Right lobe of liver (tissue), 6 donors: Measurements from ENCODE around the gene RNF11. TPM values are rescaled to one million over a fixed set of nuclear protein-coding genes. Genes with fewer than 3 reads are reported as not detected.

Source experiments
- ATAC-seq, 4 donors: fragments of 200-7000 bp; cut with Tn5 transposase; one replicate each; pipeline ENCODE4 v1.9.1; 2020; ENCODE audit warnings: mild to moderate bottlenecking in 4 of 4, moderate library complexity in 4 of 4
- DNase-seq, 3 donors: peaks; one replicate each; pipeline ENCODE4 v3.0.0-alpha.2; 2020
- H3K27ac ChIP-seq, 3 donors: fragments of 200-600 bp; one replicate each; pipeline ENCODE4 v1.8.0; 2022
- H3K27me3 ChIP-seq, 2 donors: fragments of 200-600 bp; one replicate each; pipeline ENCODE4 v1.8.0; 2022
- H3K36me3 ChIP-seq, 4 donors: fragments of 200-600 bp; sonication (generic) in 1 of 4; one replicate each; pipeline versions ENCODE4 v1.5.1 to v1.8.0; 2017 to 2022; ENCODE audit warnings: control low read depth in 1 of 4
- H3K4me1 ChIP-seq, 4 donors: fragments of 200-600 bp; sonication (generic) in 1 of 4; one replicate each; pipeline versions ENCODE4 v1.5.1 to v1.8.0; 2017 to 2022; ENCODE audit warnings: control low read depth in 1 of 4
- H3K4me3 ChIP-seq, 3 donors: fragments of 200-600 bp; one replicate each; pipeline ENCODE4 v1.8.0; 2022
- H3K9me3 ChIP-seq, 4 donors: fragments of 200-600 bp; sonication (generic) in 1 of 4; one replicate each; pipeline versions ENCODE4 v1.5.1 to v1.8.0; 2017 to 2022; ENCODE audit warnings: control low read depth in 1 of 4
- POLR2A ChIP-seq: fragments of 450-650 bp; IDR thresholded peaks from one replicate; pipeline ENCODE4 v1.6.1; 2017; ENCODE audit warnings: antibody characterized with exemption, mild to moderate bottlenecking
- WGBS: methylation state at CpG from one replicate; pipeline ENCODE4 v1.1.6; 2018; ENCODE audit warnings: low coverage, low lambda C conversion rate; ENCODE audit not compliant: insufficient coverage; ENCODE audit errors: missing lambda C conversion rate; 5-methylcytosine and 5-hydroxymethylcytosine counted together
- intact Hi-C, 2 donors: fragments of 100-400 bp; cut with DNase I; formaldehyde crosslinking; loops; one replicate each; pipeline versions ENCODE4 v1.11.2 to v1.14.1; 2022
- total RNA-seq, 6 experiments: library from RNA; depleted of rRNA in 2 of 6; stranded (reverse); fragments of >200 nt in 2 of 6; fragmentation: NEBNext Ultra II Directional in 3 of 6; extraction: Animal tissue kit (Norgen Biotek cat#: 25700) in 3 of 6; gene quantifications; one replicate each; pipeline versions ENCODE4 v1.1.0 to v1.2.4, GENCODE V29; 2016 to 2023
- TF ChIP-seq, protein P1 (sequence below), 4 donors: fragments of 200-600 bp in 3 of 4; fragments of 450-650 bp in 1 of 4; IDR thresholded peaks; one replicate each; pipeline versions ENCODE4 v1.5.1 to v1.8.0; 2016 to 2022; ENCODE audit warnings: antibody characterized with exemption in 4 of 4, mild to moderate bottlenecking in 2 of 4
- donor health status: DM: no; HTN: yes; CAD: no.
- donor health status: DM: no; HTN: no; CAD: no.
- donor health status: DM: no; HTN: no; CAD: no.
- donor health status: DM: no; HTN: yes; CAD: no.
- donor health status: DM: no; HTN: yes; CAD: no.

The RNF11 gene
- total RNA-seq, 6 experiments from 2014 or later, result 35.1 to 60.1 (median 50.0) TPM

DNA sequence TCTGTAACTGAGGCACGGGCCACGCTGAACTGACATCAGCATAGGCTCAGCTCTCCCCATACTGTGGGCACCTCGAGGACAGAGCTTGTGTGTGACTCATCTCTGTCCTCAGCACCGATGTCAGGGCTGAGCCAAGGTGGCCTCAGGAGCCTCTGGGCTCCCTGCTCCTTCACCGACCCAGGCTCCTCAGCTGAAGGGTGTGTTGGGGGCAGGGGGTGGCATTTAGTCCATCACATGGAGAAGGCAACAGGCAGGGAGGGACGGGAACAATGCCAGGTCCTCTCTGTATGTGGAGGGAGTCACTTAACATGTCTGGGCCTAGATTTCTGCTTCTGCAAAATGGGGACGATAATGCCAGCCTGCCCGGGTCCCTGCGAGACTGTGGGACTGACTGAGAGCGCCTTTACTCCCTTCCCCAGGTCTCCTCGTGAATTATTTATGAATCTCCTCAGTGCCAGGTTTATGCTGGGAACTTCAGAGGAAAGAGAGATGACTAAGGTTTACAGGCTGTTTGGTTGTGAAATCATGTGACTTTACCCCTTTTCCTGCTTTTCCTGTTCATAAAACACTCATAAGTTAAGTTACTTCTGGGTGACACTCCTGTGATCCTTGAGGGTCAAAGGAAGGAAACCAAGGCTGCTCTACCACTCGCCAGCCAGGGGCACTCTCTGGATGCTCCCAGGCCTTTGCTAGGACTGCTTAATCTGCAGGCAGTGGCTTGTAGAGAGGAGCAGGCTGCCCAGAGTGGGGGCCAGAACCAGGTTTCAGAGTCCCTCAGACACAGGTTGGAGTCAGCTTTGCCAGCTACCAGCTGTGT is 78.1 kb downstream of the RNF11 start:
- Histone ChIP-seq H3K4me3 (no peak overlapping the region), H3K27me3 (no peaks in the 10 kb centered on the region), H3K9me3 (no peaks in the 10 kb centered on the region), H3K27ac (peak overlapping the region; percentile 28 to 71 (median 45)), H3K4me1 (peaks cover 2 to 11% (median 6%) of the 10 kb centered on the region in 4 donors), H3K36me3 (no peaks in the 10 kb centered on the region)
- peak; percentile 63 to 85 (median 76) for ATAC-seq
- intact Hi-C loops, result no loop called here
- WGBS, result 36% methylated on average over 10 of the region's 12 CpGs
- TF ChIP-seq, protein P1, sequence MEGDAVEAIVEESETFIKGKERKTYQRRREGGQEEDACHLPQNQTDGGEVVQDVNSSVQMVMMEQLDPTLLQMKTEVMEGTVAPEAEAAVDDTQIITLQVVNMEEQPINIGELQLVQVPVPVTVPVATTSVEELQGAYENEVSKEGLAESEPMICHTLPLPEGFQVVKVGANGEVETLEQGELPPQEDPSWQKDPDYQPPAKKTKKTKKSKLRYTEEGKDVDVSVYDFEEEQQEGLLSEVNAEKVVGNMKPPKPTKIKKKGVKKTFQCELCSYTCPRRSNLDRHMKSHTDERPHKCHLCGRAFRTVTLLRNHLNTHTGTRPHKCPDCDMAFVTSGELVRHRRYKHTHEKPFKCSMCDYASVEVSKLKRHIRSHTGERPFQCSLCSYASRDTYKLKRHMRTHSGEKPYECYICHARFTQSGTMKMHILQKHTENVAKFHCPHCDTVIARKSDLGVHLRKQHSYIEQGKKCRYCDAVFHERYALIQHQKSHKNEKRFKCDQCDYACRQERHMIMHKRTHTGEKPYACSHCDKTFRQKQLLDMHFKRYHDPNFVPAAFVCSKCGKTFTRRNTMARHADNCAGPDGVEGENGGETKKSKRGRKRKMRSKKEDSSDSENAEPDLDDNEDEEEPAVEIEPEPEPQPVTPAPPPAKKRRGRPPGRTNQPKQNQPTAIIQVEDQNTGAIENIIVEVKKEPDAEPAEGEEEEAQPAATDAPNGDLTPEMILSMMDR (IDR thresholded peaks at IDR 0.05), result no peak
- peak; percentile 48 for TF ChIP-seq POLR2A
- DNase-seq, result peak in 2 of 3 donors; percentile 36 to 46

DNA sequence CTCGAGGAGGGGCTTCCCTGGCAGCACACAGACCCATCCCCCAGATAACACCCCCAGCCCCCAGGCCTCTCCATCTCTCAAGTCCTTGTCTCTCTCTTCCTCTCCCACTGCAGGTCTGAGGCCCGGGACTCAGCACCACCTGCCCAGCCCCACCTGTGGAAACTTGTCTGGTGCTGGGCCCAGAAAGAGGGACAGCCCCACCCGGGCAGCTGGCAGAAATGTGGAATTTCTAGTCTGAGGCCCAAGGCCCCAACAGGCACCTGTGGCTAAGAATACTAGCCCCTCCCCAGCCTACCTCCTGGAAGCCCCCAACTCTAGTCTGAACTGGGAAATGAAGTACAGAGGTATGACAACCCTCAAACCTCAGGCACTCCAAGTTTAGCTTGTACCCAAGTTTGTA is 78.9 kb downstream of the RNF11 start:
- peak in 1 of 4 donors; percentile 15 for ATAC-seq
- WGBS, result 76% methylated on average over 2 of the region's 3 CpGs
- Histone ChIP-seq H3K4me1 (peaks cover 2 to 11% (median 6%) of the 10 kb centered on the region in 4 donors), H3K4me3 (no peak overlapping the region), H3K27ac (peak overlapping the region in 1 of 3 donors; percentile 71), H3K27me3 (no peaks in the 10 kb centered on the region), H3K36me3 (no peaks in the 10 kb centered on the region), H3K9me3 (no peaks in the 10 kb centered on the region)
- intact Hi-C loops, result no loop called here
- TF ChIP-seq POLR2A, result no peak
- TF ChIP-seq, protein P1 (IDR thresholded peaks at IDR 0.05), result no peak
- DNase-seq, result peak in 1 of 3 donors; percentile 29

DNA sequence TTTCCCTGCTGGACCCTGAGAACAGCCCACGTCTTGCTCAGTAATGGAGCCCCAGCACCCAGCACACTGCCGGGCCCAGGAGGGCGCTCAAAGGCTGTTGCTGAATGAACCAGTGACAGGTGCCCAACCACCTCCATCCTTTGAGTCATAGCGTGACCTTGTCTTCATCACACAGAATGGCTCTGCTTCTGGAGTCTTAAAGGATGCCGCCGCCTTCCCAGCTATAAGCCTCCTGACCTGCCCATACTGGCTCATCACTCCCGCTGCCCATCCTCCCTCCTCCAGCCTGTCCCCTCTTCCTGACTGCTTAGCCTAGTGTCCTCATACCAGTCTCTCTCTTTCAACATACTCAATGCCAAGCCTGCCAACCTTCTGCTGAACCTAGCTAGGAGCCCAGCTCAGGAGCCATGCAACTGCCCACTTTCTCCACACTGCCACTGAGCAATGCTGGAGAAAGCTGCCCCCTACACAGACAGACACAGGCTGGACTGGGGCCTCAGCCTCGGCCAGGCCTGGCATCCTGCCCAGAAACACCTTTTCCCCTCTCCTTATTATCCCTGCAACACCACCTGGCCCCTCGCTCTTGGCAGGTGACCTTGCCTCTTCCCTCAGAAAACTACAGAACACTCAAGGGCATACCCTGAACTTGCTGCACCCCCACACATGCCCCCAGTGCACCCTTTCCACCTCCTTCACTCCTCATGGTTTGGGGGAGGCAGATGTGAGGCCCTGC is 80.2 kb downstream of the RNF11 start:
- intact Hi-C loops, result no loop called here
- WGBS, result 70% methylated on average over 5 of the region's 9 CpGs
- Histone ChIP-seq H3K4me3 (no peak overlapping the region), H3K27me3 (no peaks in the 10 kb centered on the region), H3K27ac (no peak overlapping the region), H3K36me3 (no peaks in the 10 kb centered on the region), H3K9me3 (no peaks in the 10 kb centered on the region), H3K4me1 (peaks cover 2 to 11% (median 6%) of the 10 kb centered on the region in 4 donors)
- TF ChIP-seq, protein P1 (IDR thresholded peaks at IDR 0.05), result no peak
- TF ChIP-seq POLR2A, result no peak
- ATAC-seq (no peak), DNase-seq (peak in 1 of 3 donors; percentile 34)

DNA sequence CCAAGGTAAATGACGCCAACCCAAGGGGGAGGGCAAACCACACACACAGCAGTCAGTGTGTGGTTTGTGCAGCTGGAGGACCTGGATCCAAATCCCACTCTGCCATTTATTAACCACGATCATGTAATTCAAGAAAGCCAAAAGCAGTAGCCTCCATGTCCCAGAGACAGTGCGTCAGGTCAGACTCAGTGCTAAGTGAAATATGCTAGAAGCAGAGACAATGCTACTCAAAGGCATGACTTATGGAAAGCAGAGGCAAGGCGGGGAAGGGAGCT is 80.7 kb downstream of the RNF11 start:
- DNase-seq (peak in 1 of 3 donors; percentile 28), ATAC-seq (no peak)
- TF ChIP-seq POLR2A, result no peak
- TF ChIP-seq, protein P1 (IDR thresholded peaks at IDR 0.05), result no peak
- Histone ChIP-seq H3K27ac (no peak overlapping the region), H3K36me3 (no peaks in the 10 kb centered on the region), H3K9me3 (no peaks in the 10 kb centered on the region), H3K27me3 (no peaks in the 10 kb centered on the region), H3K4me1 (peaks cover 2 to 11% (median 6%) of the 10 kb centered on the region in 4 donors), H3K4me3 (no peak overlapping the region)
- intact Hi-C loops, result no loop called here
- WGBS, result 65% methylated on average over 2 of the region's 4 CpGs
